HG03378 (cell line): ENCODE results near the gene TCHP.
"Not testable (repeated sequence)": the region's sequence is repeated elsewhere in the genome, so short reads cannot be mapped to it uniquely, and the experiment has no call there.

Source experiments
- ATAC-seq: cut with Tn5 transposase; IDR thresholded peaks from one replicate; pipeline ENCODE4 v1.9.1; 2021; ENCODE audit warnings: mild to moderate bottlenecking, moderate library complexity; ENCODE audit not compliant: unreplicated experiment

TCHP gene

GRCh38 chr12:109899783-109900751 lies at the start of gene TCHP:
TSS of gene TCHP (plus strand) at chr12:109900274. CDS start at chr12:109903027, 2,753 bp downstream.
- peak; percentile 45 for ATAC-seq

GRCh38 chr12:109850518-109850917 lies 49.6 kb upstream of the TCHP start:
- ATAC-seq = not testable (repeated sequence)

GRCh38 chr12:109855377-109855776 lies 44.7 kb upstream of the TCHP start:
- no peak for ATAC-seq

GRCh38 chr12:109857715-109858114 lies 42.4 kb upstream of the TCHP start:
- ATAC-seq = no peak

- ATAC-seq = no peak
Observed at GRCh38 chr12:109858764-109859163, 41.3 kb upstream of the TCHP start.

GRCh38 chr12:109860977-109861376 lies 39.1 kb upstream of the TCHP start:
- ATAC-seq = no peak

- no peak for ATAC-seq
Observed at GRCh38 chr12:109861689-109862314, 38.3 kb upstream of the TCHP start.

GRCh38 chr12:109862491-109862890 lies 37.6 kb upstream of the TCHP start:
- ATAC-seq = not testable (repeated sequence)

- ATAC-seq = no peak
Observed at GRCh38 chr12:109863847-109864712, 36.0 kb upstream of the TCHP start.

- ATAC-seq = no peak
Observed at GRCh38 chr12:109864916-109865315, 35.2 kb upstream of the TCHP start.

GRCh38 chr12:109868182-109869051 lies 31.7 kb upstream of the TCHP start:
- ATAC-seq = no peak

GRCh38 chr12:109870648-109871047 lies 29.4 kb upstream of the TCHP start:
- no peak for ATAC-seq

- ATAC-seq = no peak
Observed at GRCh38 chr12:109871668-109872314, 28.3 kb upstream of the TCHP start.

GRCh38 chr12:109873653-109874052 lies 26.4 kb upstream of the TCHP start:
- no peak for ATAC-seq

- ATAC-seq = no peak
Observed at GRCh38 chr12:109875572-109876131, 24.4 kb upstream of the TCHP start.

GRCh38 chr12:109876406-109876805 lies 23.7 kb upstream of the TCHP start:
- no peak for ATAC-seq

- no peak for ATAC-seq
Observed at GRCh38 chr12:109877504-109878246, 22.4 kb upstream of the TCHP start.

- ATAC-seq = no peak
Observed at GRCh38 chr12:109878247-109878625, 21.8 kb upstream of the TCHP start.

- no peak for ATAC-seq
Observed at GRCh38 chr12:109878749-109879148, 21.3 kb upstream of the TCHP start.
